Loucy (cell line): ENCODE results near the gene USP38.
"Not testable (repeated sequence)": the region's sequence is repeated elsewhere in the genome, so short reads cannot be mapped to it uniquely, and the experiment has no call there.

ENCODE experiments used
- H2AFZ ChIP-seq: fragments of 200-600 bp; sonication (generic); 2 replicates; pipeline ENCODE4 v1.6.0; 2016; ENCODE audit warnings: antibody characterized with exemption, mild to moderate bottlenecking, low read length, moderate library complexity
- H3F3A ChIP-seq: fragments of 200-600 bp; 2 replicates; pipeline ENCODE4 v1.6.0; 2016; ENCODE audit warnings: antibody characterized with exemption, low read depth, mild to moderate bottlenecking
- H3K27me3 ChIP-seq: fragments of 200-600 bp; sonication (generic); 2 replicates; pipeline ENCODE4 v1.6.1; 2014; ENCODE audit warnings: low read length, mild to moderate bottlenecking; ENCODE audit not compliant: insufficient read depth, poor library complexity, severe bottlenecking
- H3K36me3 ChIP-seq: fragments of 200-600 bp; sonication (generic); 2 replicates; pipeline ENCODE4 v1.6.1; 2016; ENCODE audit warnings: low read length; ENCODE audit not compliant: insufficient read depth
- H3K4me1 ChIP-seq: fragments of 200-600 bp; sonication (generic); 2 replicates; pipeline ENCODE4 v1.5.1; 2014; ENCODE audit warnings: low read length, mild to moderate bottlenecking; ENCODE audit not compliant: insufficient read depth, poor library complexity, severe bottlenecking
- H3K4me2 ChIP-seq: fragments of 200-600 bp; sonication (generic); 2 replicates; pipeline ENCODE4 v1.6.0; 2014; ENCODE audit warnings: antibody characterized with exemption, low read length, low read depth, mild to moderate bottlenecking; ENCODE audit not compliant: poor library complexity, severe bottlenecking
- H3K4me3 ChIP-seq: fragments of 200-600 bp; sonication (generic); 2 replicates; pipeline ENCODE4 v1.5.1; 2014; ENCODE audit warnings: low read length, mild to moderate bottlenecking, mixed read lengths; ENCODE audit not compliant: poor library complexity, severe bottlenecking
- H3K79me2 ChIP-seq: fragments of 200-600 bp; sonication (generic); 2 replicates; pipeline ENCODE4 v1.6.1; 2014; ENCODE audit warnings: low read length; ENCODE audit not compliant: insufficient read depth
- H3K9ac ChIP-seq: fragments of 200-600 bp; sonication (generic); 2 replicates; pipeline ENCODE4 v1.6.0; 2014; ENCODE audit warnings: mild to moderate bottlenecking, low read depth, low read length, moderate library complexity; ENCODE audit not compliant: poor library complexity, severe bottlenecking
- H3K9me2 ChIP-seq: fragments of 200-600 bp; sonication (generic); replicated peaks from 2 replicates; pipeline ENCODE4 v1.6.1; 2016; ENCODE audit warnings: low read depth, low read length, mixed read lengths
- H3K9me3 ChIP-seq: fragments of 200-600 bp; sonication (generic); 2 replicates; pipeline ENCODE4 v1.6.1; 2014; ENCODE audit warnings: mild to moderate bottlenecking, antibody characterized with exemption, low read length, low read depth; ENCODE audit not compliant: insufficient read depth
- H4K20me1 ChIP-seq: fragments of 200-600 bp; sonication (generic); 2 replicates; pipeline ENCODE4 v1.6.0; 2014; ENCODE audit warnings: antibody characterized with exemption, low read length, mild to moderate bottlenecking; ENCODE audit not compliant: insufficient read depth, poor library complexity, severe bottlenecking
- EZH2phosphoT487 ChIP-seq: fragments of 200-600 bp; IDR thresholded peaks from 2 replicates; pipeline ENCODE4 v1.6.1; 2018; ENCODE audit warnings: antibody characterized with exemption, mild to moderate bottlenecking, moderate library complexity, borderline replicate concordance
- TF ChIP-seq, protein P1 (sequence below): fragments of 200-600 bp; sonication (generic); conservative IDR thresholded peaks from 2 replicates; pipeline ENCODE4 v1.5.1; 2014; ENCODE audit warnings: mild to moderate bottlenecking, antibody characterized with exemption, low read length

Gene USP38

DNA sequence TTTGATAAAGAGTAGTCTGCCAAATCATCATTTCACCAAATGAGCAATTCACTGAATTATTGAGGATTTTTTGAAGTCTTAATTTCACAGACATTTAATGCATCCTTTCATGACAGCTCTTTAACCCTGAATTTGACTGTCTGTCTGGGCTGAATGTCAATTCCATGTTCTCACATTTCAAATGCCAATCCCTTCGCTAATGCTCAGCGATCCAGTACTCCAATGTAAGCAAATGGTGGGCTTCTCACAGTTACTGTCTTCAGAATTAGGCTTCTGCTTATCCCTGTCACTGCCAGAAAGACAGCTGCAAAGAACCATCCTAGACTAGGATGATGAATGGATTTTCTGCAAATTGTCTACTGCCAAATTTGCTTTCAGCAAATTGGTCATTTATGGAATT lies 36.2 kb upstream of the USP38 start:
- Histone ChIP-seq H3K79me2 (no peaks in the 10 kb centered on the region), H3K4me2 (no peak overlapping the region), H3K4me1 (no peaks in the 10 kb centered on the region), H3K9me2 (no peaks in the 10 kb centered on the region), H2AFZ (no peak overlapping the region), H4K20me1 (no peaks in the 10 kb centered on the region), H3K4me3 (no peak overlapping the region), H3F3A (no peaks in the 10 kb centered on the region), H3K9ac (no peak overlapping the region), H3K36me3 (no peaks in the 10 kb centered on the region), H3K9me3 (0 out of 2 replicates have a peak, but pooled peaks cover 3% of the 10 kb centered on the region), H3K27me3 (no peaks in the 10 kb centered on the region)
- TF ChIP-seq EZH2phosphoT487: no peak
- TF ChIP-seq, protein P1, sequence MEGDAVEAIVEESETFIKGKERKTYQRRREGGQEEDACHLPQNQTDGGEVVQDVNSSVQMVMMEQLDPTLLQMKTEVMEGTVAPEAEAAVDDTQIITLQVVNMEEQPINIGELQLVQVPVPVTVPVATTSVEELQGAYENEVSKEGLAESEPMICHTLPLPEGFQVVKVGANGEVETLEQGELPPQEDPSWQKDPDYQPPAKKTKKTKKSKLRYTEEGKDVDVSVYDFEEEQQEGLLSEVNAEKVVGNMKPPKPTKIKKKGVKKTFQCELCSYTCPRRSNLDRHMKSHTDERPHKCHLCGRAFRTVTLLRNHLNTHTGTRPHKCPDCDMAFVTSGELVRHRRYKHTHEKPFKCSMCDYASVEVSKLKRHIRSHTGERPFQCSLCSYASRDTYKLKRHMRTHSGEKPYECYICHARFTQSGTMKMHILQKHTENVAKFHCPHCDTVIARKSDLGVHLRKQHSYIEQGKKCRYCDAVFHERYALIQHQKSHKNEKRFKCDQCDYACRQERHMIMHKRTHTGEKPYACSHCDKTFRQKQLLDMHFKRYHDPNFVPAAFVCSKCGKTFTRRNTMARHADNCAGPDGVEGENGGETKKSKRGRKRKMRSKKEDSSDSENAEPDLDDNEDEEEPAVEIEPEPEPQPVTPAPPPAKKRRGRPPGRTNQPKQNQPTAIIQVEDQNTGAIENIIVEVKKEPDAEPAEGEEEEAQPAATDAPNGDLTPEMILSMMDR: no peak

GRCh38 chr4:143156853-143157252 lies 27.9 kb upstream of the USP38 start:
- no peak for TF ChIP-seq EZH2phosphoT487
- TF ChIP-seq, protein P1: no peak

GRCh38 chr4:143163614-143164013 lies 21.1 kb upstream of the USP38 start:
- no peak overlapping the region for H3K9ac ChIP-seq
- H2AFZ ChIP-seq: no peak overlapping the region
- TF ChIP-seq, protein P1: no peak
- TF ChIP-seq EZH2phosphoT487: no peak
- H4K20me1 ChIP-seq: no peaks in the 10 kb centered on the region
- H3K9me2 ChIP-seq: no peaks in the 10 kb centered on the region
- no peaks in the 10 kb centered on the region for H3K4me1 ChIP-seq
- H3K79me2 ChIP-seq: no peaks in the 10 kb centered on the region
- no peak overlapping the region for H3K4me2 ChIP-seq
- H3F3A ChIP-seq: no peaks in the 10 kb centered on the region
- no peaks in the 10 kb centered on the region for H3K27me3 ChIP-seq
- H3K9me3 ChIP-seq: no peaks in the 10 kb centered on the region
- H3K36me3 ChIP-seq: no peaks in the 10 kb centered on the region
- no peak overlapping the region for H3K4me3 ChIP-seq

More at GRCh38 chr4:143156853-143157252, 27.9 kb upstream of the USP38 start:
- no peaks in the 10 kb centered on the region for H3K79me2 ChIP-seq
- H3K9ac ChIP-seq: no peak overlapping the region
- H3F3A ChIP-seq: no peaks in the 10 kb centered on the region
- no peak overlapping the region for H3K4me3 ChIP-seq
- H3K27me3 ChIP-seq: no peaks in the 10 kb centered on the region
- H3K36me3 ChIP-seq: no peaks in the 10 kb centered on the region
- H3K4me2 ChIP-seq: no peak overlapping the region
- H3K9me3 ChIP-seq: no peaks in the 10 kb centered on the region
- H2AFZ ChIP-seq: no peak overlapping the region
- no peaks in the 10 kb centered on the region for H3K9me2 ChIP-seq
- H4K20me1 ChIP-seq: no peaks in the 10 kb centered on the region
- no peaks in the 10 kb centered on the region for H3K4me1 ChIP-seq

- not testable (repeated sequence) for H3K4me1 ChIP-seq, H3K79me2 ChIP-seq, H3F3A ChIP-seq, H3K9me3 ChIP-seq, H3K9me2 ChIP-seq, H3K9ac ChIP-seq, H4K20me1 ChIP-seq, H3K27me3 ChIP-seq, H3K36me3 ChIP-seq, H3K4me3 ChIP-seq, H3K4me2 ChIP-seq, H2AFZ ChIP-seq
These were observed 18.0 kb upstream of the USP38 start for GRCh38 chr4:143166722-143167121.
